GM12878 (cell line): Measurements from ENCODE around the gene GBA2. TPM values are rescaled to one million over a fixed set of nuclear protein-coding genes. Genes with fewer than 3 reads are reported as not detected.
A peak's percentile ranks its signal among the peaks of the same experiment; 100 is the strongest.

Experiments used
- ATAC-seq: fragments of 200-7000 bp; cut with Tn5 transposase; 3 replicates; pipeline ENCODE4 v1.9.1; 2020; ENCODE audit warnings: mild to moderate bottlenecking, moderate library complexity
- BruUV-seq: library from RNA; stranded (reverse); fragments of 400-500 nt; replicated peaks from 2 replicates; lab custom pipeline; 2021; lab: Mats Ljungman, UMichigan
- CTCF ChIA-PET: fragments of 300-600 bp; sonication (Branson Sonifier 250); formaldehyde crosslinking; extraction: SDS; loops from one replicate; lab custom pipeline; 2021; ENCODE audit warnings: inconsistent platforms; lab: Yijun Ruan, JAX
- POLR2A ChIA-PET: fragments of 350-600 bp; formaldehyde crosslinking; extraction: SDS; loops from one replicate; lab custom pipeline; 2021; ENCODE audit warnings: inconsistent platforms; lab: Charles Lee
- RAD21 ChIA-PET: fragments of 300-600 bp; sonication (Branson Sonifier 250); formaldehyde crosslinking; loops from one replicate; lab custom pipeline; 2023; ENCODE audit warnings: antibody characterized with exemption; ENCODE audit not compliant: unreplicated experiment; lab: Charles Lee
- SMC1A ChIA-PET: fragments of 300-600 bp; sonication (Branson Sonifier 250); formaldehyde crosslinking; loops from one replicate; lab custom pipeline; 2023; ENCODE audit not compliant: unreplicated experiment, uncharacterized antibody; lab: Charles Lee
- DNase-seq: peaks from one replicate; pipeline ENCODE4 v3.0.0-alpha.2; 2011; ENCODE audit warnings: low read depth, low spot score
- FAIRE-seq: peaks from 3 replicates; lab custom pipeline; 2011; peaks lifted over from hg19 to GRCh38; lab: Jason Lieb, UNC
- H2AFZ ChIP-seq: 2 replicates; pipeline ENCODE4 v1.6.0; 2011; ENCODE audit warnings: low read depth, low read length, control low read depth; ENCODE audit not compliant: control insufficient read depth
- H3K27ac ChIP-seq: 2 replicates; pipeline ENCODE4 v1.5.1; 2011; ENCODE audit warnings: control low read depth; ENCODE audit not compliant: control insufficient read depth, insufficient read depth
- H3K27me3 ChIP-seq, 2 experiments: replicated peaks in 1 of 2; 2 replicates each; pipeline versions ENCODE4 v1.6.0 to v1.6.1; 2011; ENCODE audit warnings: low read length in 1 of 2; ENCODE audit not compliant: control insufficient read depth in 2 of 2, insufficient read depth in 2 of 2
- H3K36me3 ChIP-seq, 2 experiments: 2 replicates each; pipeline ENCODE4 v1.5.1; 2011; ENCODE audit warnings: low read length in 1 of 2; ENCODE audit not compliant: control insufficient read depth in 2 of 2, insufficient read depth in 2 of 2
- H3K4me1 ChIP-seq: 2 replicates; pipeline ENCODE4 v1.6.1; 2011; ENCODE audit warnings: mild to moderate bottlenecking, low read length, moderate library complexity, mixed read lengths; ENCODE audit not compliant: control insufficient read depth, insufficient read depth
- H3K4me2 ChIP-seq: 2 replicates; pipeline ENCODE4 v1.6.0; 2011; ENCODE audit warnings: control low read depth; ENCODE audit not compliant: control insufficient read depth, insufficient read depth
- H3K4me3 ChIP-seq: fragments of 200-600 bp; sonication (generic); 2 replicates; pipeline ENCODE4 v1.5.1; 2016
- H3K79me2 ChIP-seq: 2 replicates; pipeline ENCODE4 v1.6.0; 2011; ENCODE audit warnings: low read length; ENCODE audit not compliant: control insufficient read depth, insufficient read depth
- H3K9ac ChIP-seq: 2 replicates; pipeline ENCODE4 v1.8.0; 2011; ENCODE audit warnings: low read length, control low read depth, mixed read lengths; ENCODE audit not compliant: control insufficient read depth, insufficient read depth
- H3K9me3 ChIP-seq: replicated peaks from 3 replicates; pipeline ENCODE4 v1.5.1; 2011; ENCODE audit warnings: mild to moderate bottlenecking, low read length; ENCODE audit not compliant: control insufficient read depth, insufficient read depth
- H4K20me1 ChIP-seq: 2 replicates; pipeline ENCODE4 v1.6.0; 2011; ENCODE audit not compliant: control insufficient read depth, insufficient read depth
- BCL11A ChIP-seq: IDR thresholded peaks from 2 replicates; pipeline ENCODE4 v1.6.1; 2011; ENCODE audit warnings: low read depth, low read length
- CREB1 ChIP-seq: IDR thresholded peaks from 2 replicates; pipeline ENCODE4 v1.6.1; 2012; ENCODE audit warnings: low read depth, mild to moderate bottlenecking, inconsistent platforms
- E2F8 ChIP-seq: fragments of 450-650 bp; IDR thresholded peaks from 2 replicates; pipeline ENCODE4 v1.6.1; 2018; ENCODE audit warnings: mild to moderate bottlenecking, low read depth, moderate library complexity; ENCODE audit not compliant: partially characterized antibody
- EED ChIP-seq: sonication (generic); IDR thresholded peaks from 2 replicates; pipeline ENCODE4 v1.6.1; 2016; ENCODE audit warnings: antibody characterized with exemption, low read depth
- ELK1 ChIP-seq: IDR thresholded peaks from 2 replicates; pipeline ENCODE4 v1.6.1; 2012; ENCODE audit warnings: low read depth, low read length, improper control_type of control experiment
- ESRRA ChIP-seq: IDR thresholded peaks from 2 replicates; pipeline ENCODE4 v1.6.1; 2012; ENCODE audit warnings: mild to moderate bottlenecking, low read length, improper control_type of control experiment
- GATAD2B ChIP-seq: fragments of 450-650 bp; conservative IDR thresholded peaks from 2 replicates; pipeline ENCODE4 v1.6.1; 2017; ENCODE audit warnings: low read depth, mild to moderate bottlenecking, moderate library complexity
- HDGF ChIP-seq: fragments of 450-650 bp; IDR thresholded peaks from 2 replicates; pipeline ENCODE4 v1.6.1; 2016; ENCODE audit warnings: antibody characterized with exemption
- IKZF2 ChIP-seq, 2 experiments: fragments of 450-650 bp; IDR thresholded peaks; 2 replicates each; pipeline ENCODE4 v1.6.1; 2017; ENCODE audit warnings: mild to moderate bottlenecking in 2 of 2, moderate library complexity in 2 of 2
- IRF4 ChIP-seq: IDR thresholded peaks from 2 replicates; pipeline ENCODE4 v1.6.1; 2011; ENCODE audit warnings: low read depth, low read length
- KLF5 ChIP-seq: fragments of 450-650 bp; IDR thresholded peaks from 2 replicates; pipeline ENCODE4 v1.6.1; 2014; ENCODE audit warnings: mild to moderate bottlenecking; ENCODE audit not compliant: partially characterized antibody
- MEF2A ChIP-seq: IDR thresholded peaks from 2 replicates; pipeline ENCODE4 v1.6.1; 2011; ENCODE audit warnings: low read depth, mild to moderate bottlenecking, low read length, moderate library complexity; ENCODE audit not compliant: insufficient read depth
- PAX5 ChIP-seq: IDR thresholded peaks from 2 replicates; pipeline ENCODE4 v1.6.1; 2011; ENCODE audit warnings: low read depth, low read length, borderline replicate concordance
- PML ChIP-seq: IDR thresholded peaks from 2 replicates; pipeline ENCODE4 v1.6.1; 2012; ENCODE audit warnings: low read length, inconsistent platforms
- SMAD5 ChIP-seq: IDR thresholded peaks from 2 replicates; pipeline ENCODE4 v1.6.1; 2016; ENCODE audit warnings: antibody characterized with exemption, low read depth
- SP1 ChIP-seq: IDR thresholded peaks from one replicate; pipeline ENCODE4 v1.6.1; 2011; ENCODE audit warnings: low read depth, low read length
- SRF ChIP-seq, 2 experiments: IDR thresholded peaks; 2 replicates each; pipeline ENCODE4 v1.6.1; 2011; ENCODE audit warnings: low read depth in 2 of 2, low read length in 2 of 2, mild to moderate bottlenecking in 1 of 2, moderate library complexity in 1 of 2
- TBL1XR1 ChIP-seq: IDR thresholded peaks from 2 replicates; pipeline ENCODE4 v1.6.1; 2012; ENCODE audit warnings: low read depth, low read length, improper control_type of control experiment
- YY1 ChIP-seq: IDR thresholded peaks from 2 replicates; pipeline ENCODE4 v1.6.1; 2011; ENCODE audit warnings: low read depth, mild to moderate bottlenecking, low read length
- ZNF207 ChIP-seq: fragments of 450-650 bp; IDR thresholded peaks from 2 replicates; pipeline ENCODE4 v1.6.1; 2014; ENCODE audit warnings: antibody characterized with exemption, mild to moderate bottlenecking, borderline replicate concordance
- WGBS: methylation state at CpG from one replicate; pipeline ENCODE4 v1.1.6; 2016; ENCODE audit warnings: low lambda C conversion rate; ENCODE audit not compliant: insufficient replicate concordance, insufficient coverage; ENCODE audit errors: missing lambda C conversion rate; 5-methylcytosine and 5-hydroxymethylcytosine counted together
- in situ Hi-C: fragments of 300-500 bp; cut with MboI; formaldehyde crosslinking; loops from 9 replicates; pipeline ENCODE4 v1.14.3; 2018; ENCODE audit warnings: mixed read lengths
- intact Hi-C: fragments of 100-400 bp; cut with micrococcal nuclease; formaldehyde crosslinking; loops from one replicate; pipeline ENCODE4 v1.14.2; 2022; ENCODE audit not compliant: unreplicated experiment
- polyA plus RNA-seq, 11 experiments: library from polyadenylated mRNA; depleted of rRNA in 4 of 11; unstranded in 6 of 11; stranded (reverse) in 5 of 11; fragments of >200 nt; fragmentation: Nextera tagmentation in 4 of 11; fragmentation: Illumina TruSeq in 1 of 11; extraction: Ambion mirVana in 4 of 11; extraction: Trizol in 1 of 11; gene quantifications; 1 replicate in 1 of 11; 2 replicates in 10 of 11; pipeline versions ENCODE4 v1.2.1 to v1.2.3, GENCODE V29; 2011 to 2016; ENCODE audit warnings: inconsistent platforms in 2 of 11, missing spikeins in 2 of 11, low read depth in 1 of 11
- total RNA-seq, 4 experiments: library from RNA; depleted of rRNA in 3 of 4; stranded (reverse); fragments of >200 nt in 3 of 4; fragmentation: Illumina TruSeq in 1 of 4; extraction: Trizol in 1 of 4; gene quantifications; 2 replicates each; pipeline versions ENCODE4 v1.2.1 to v1.2.3, GENCODE V29; 2013 to 2021

GBA2 gene
- total and polyA plus RNA-seq, 10 of the 15 experiments (the other 5 are each of a cell fraction or from before 2014, with no cell fraction given) = 15.3 to 45.1 (median 29.1) TPM

GRCh38 chr9:35728041-35728971 lies 20.7 kb downstream of the GBA2 start:
- peak overlapping the region; percentile 99 for H3K4me2 ChIP-seq
- peak; percentile 54 for FAIRE-seq
- BruUV-seq = no TSS peak
- ChIA-PET POLR2A (interaction anchor here (0.7 to 8.1 kb wide), 20 partner anchors 9 to 614 kb away, joined by 3 to 163 read pairs (median 6); partner anchors contain the start of genes ARHGEF39, CCDC107, GBA2 and HINT2), SMC1A (interaction anchor here (0.6 to 8.0 kb wide), 28 partner anchors 8 to 154 kb away, joined by 3 to 145 read pairs (median 6); partner anchors contain the start of genes ARHGEF39, CCDC107, GBA2 and HINT2), RAD21 (interaction anchor here (0.6 to 8.6 kb wide), 24 partner anchors 8 to 614 kb away, joined by 3 to 133 read pairs (median 4); partner anchors contain the start of genes ARHGEF39, ATOSB, CCDC107 and CD72), CTCF (interaction anchor here (0.6 to 9.5 kb wide), 32 partner anchors 8 to 154 kb away, joined by 3 to 183 read pairs (median 8); partner anchors contain the start of genes ARHGEF39, CCDC107, GBA2 and HINT2)
- H3K27me3 ChIP-seq = no peaks in the 10 kb centered on the region
- H3K27ac ChIP-seq = peak overlapping the region; percentile 92
- 1% methylated on average over 10 of the region's 10 CpGs for WGBS
- ATAC-seq = peak; percentile 41
- intact Hi-C loops = loop anchor here (2.0 to 10.0 kb wide), 2 partner anchors 70 to 654 kb away; partner anchors contain the start of genes CCDC107, FANCG, RMRP and VCP
- peaks cover 23% of the 10 kb centered on the region for H3K4me1 ChIP-seq
- H3K9me3 ChIP-seq = no peaks in the 10 kb centered on the region
- peaks cover 71% of the 10 kb centered on the region for H3K79me2 ChIP-seq
- peak overlapping the region; percentile 93 for H3K4me3 ChIP-seq
- peaks cover 18 to 21% of the 10 kb centered on the region in 2 experiments for H3K36me3 ChIP-seq
- H4K20me1 ChIP-seq = no peaks in the 10 kb centered on the region
- no peak overlapping the region for H2AFZ ChIP-seq
- in situ Hi-C loops = loop anchor here (5.0 kb wide), 1 partner anchor 121 kb away; the partner anchor contains the start of gene TESK1
- H3K9ac ChIP-seq = peak overlapping the region; percentile 90
- DNase-seq = no peak
- TF ChIP-seq GATAD2B (peak; percentile 58), YY1 (no peak), SMAD5 (peak; percentile 26; the same call in 1 of the 2 replicates), E2F8 (no peak), ELK1 (peak; percentile 82; the same call in 1 of the 2 replicates), IRF4 (peak; percentile 48; the same call in 1 of the 2 replicates), PAX5 (no peak), CREB1 (no peak), MEF2A (peak; percentile 91), ESRRA (0 out of 2 replicates have a peak, but pooled peaks have one; percentile 2), PML (no peak), EED (peak; percentile 57), SP1 (peak; percentile 77), ZNF207 (0 out of 2 replicates have a peak, but pooled peaks have one; percentile 40), SRF (IDR thresholded peaks at IDR 0.05; ENCODE audit: low read depth in 2 of 2, low read length in 2 of 2) (peak; percentile 92 to 98), BCL11A (peak; percentile 45; the same call in 1 of the 2 replicates), KLF5 (no peak), IKZF2 (IDR thresholded peaks at IDR 0.05) (peak; percentile 29 to 48; a peak in 2 of 4 replicates), TBL1XR1 (peak; percentile 63; the same call in 1 of the 2 replicates), HDGF (peak; percentile 81; the same call in 1 of the 2 replicates)
